ENCODE data around the gene SLC41A3.
"Not testable (repeated sequence)": the region's sequence is repeated elsewhere in the genome, so short reads cannot be mapped to it uniquely, and the experiment has no call there.

SLC41A3 gene

GRCh38 chr3:126080970-126081369 is 3.0 kb downstream of the SLC41A3 start:
- DNase-seq = no peak

DNA sequence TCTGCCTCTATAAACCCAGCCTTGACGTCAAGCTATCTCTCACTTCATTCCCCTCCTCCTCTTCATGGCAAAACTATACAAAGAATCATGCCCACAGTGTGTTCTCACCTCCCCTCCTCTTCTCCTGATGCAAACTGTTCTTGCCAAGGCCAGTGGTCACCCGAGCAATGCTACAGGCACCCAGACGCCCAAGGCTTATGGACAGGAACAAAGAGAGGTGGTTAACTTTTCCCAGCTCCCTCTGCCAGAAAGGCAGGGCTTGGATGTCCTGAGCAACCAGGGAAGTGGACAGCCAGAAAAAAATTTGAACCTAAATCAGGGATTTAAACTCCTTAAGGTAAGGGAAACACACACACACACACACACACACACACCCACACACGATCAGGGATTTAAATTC is 5.1 kb downstream of the SLC41A3 start:
- DNase-seq = no peak

GRCh38 chr3:126077754-126078153 is 6.2 kb downstream of the SLC41A3 start:
- no peak for DNase-seq

- DNase-seq = no peak
Measured at GRCh38 chr3:126076140-126076539, 7.8 kb downstream of the SLC41A3 start.

DNA sequence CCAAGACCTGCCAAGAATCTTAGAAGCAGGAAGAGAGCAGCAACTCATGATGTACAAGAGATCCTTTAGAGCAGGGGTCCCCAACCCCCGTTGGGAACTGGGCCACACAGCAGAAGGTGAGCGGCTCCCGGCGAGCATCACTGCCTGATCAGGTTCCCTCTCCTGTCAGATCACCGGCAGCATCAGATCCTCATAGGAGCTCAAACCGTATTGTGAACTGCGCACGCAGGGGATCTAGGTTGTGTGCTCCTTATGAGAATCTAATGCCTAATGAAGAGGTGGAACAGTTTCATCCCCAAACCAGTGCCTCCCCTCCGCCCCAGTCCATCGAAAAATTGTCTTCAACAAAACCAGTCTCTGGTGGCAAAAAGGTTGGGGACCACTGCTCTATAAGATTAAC is 13.8 kb downstream of the SLC41A3 start:
- DNase-seq = no peak

DNA sequence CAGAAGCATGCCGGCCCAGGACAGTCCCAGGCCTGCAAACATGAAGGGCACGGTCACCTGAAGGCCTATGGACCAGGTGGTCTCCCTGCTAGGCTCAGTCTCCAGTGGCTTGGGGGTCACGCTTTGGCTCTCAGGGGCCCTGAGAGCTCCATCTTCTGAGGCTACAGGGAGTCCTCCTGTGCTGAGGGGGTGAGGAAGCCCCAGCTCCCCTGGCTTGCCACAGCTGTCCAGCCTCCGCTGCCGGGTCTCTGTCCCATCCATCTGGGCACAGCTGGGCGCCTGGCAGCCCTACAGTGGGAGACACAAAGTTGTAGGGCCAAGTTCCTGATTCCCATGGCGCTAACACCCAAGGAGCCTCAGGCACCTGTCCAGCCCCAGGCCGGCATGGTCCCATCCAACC is 16.0 kb downstream of the SLC41A3 start:
- DNase-seq = no peak

- not testable (repeated sequence) for DNase-seq
Measured at GRCh38 chr3:126066676-126067075, 17.2 kb downstream of the SLC41A3 start.

- DNase-seq = no peak
Measured at GRCh38 chr3:126065876-126066275, 18.0 kb downstream of the SLC41A3 start.

GRCh38 chr3:126064627-126065258 is 19.2 kb downstream of the SLC41A3 start:
- DNase-seq = no peak

- no peak for DNase-seq
Measured at GRCh38 chr3:126063358-126063965, 20.5 kb downstream of the SLC41A3 start.

DNA sequence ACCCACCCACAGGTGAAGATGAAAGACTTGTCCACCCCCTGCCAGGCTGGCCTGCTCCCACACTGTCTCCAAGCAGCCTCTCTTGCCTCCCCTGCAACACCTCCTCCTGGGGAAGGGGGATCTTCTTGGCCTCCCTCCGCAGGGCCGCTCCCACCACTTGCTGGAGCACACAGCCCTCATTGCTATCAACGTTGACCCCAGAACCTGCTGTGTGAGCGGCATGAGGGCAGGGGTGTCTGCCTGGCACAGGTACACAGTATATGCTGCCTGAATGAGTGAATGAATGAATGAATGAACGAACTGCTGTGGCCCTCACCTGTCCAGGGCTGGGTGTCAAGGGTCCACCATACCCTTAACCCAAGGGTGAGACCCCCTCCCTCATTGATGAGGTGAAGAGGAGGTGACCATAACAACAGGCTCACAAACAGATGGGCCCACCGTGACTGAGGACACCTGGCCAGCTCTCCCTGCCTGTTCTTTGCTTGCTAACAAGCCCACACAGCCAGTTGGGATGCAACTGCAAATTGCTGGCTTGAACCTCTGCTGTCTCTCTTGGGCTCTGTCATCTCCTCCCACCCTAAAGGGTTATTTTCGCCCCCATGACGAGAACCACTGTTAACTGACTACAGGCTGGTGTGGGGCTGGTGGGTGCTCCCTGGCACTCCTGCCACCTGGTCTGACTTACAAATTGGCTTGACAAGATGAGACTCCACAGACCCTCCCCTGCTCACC is 22.5 kb downstream of the SLC41A3 start:
- no peak for DNase-seq

DNA sequence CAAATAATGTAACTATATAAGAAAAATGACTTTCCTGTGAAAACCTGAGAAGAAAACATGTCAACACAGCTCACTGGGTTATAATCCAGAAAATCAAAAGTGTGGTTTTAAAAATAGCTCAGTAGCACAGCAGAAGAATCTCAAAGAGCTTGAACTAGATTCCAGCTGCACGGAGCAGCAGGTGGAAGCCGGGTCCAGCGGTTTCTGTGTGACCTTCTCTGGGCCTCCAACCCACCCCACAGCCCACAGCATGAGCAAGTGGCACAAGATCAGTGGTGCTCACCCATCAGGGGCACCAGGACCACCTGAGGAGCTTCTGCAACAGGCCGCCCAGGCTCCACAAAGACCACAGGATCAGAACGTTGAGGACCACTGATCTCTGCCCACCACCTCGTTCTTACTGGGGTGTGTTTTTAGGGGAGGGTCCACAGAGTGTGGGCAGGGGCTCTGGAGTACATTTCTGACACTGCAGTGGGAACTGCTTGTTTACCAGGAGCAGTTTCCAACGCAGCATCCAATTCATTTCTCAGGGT is 23.2 kb downstream of the SLC41A3 start:
- no peak for DNase-seq

GRCh38 chr3:126058666-126059065 is 25.3 kb downstream of the SLC41A3 start:
- no peak for DNase-seq

GRCh38 chr3:126057936-126058335 is 26.0 kb downstream of the SLC41A3 start:
- DNase-seq = no peak

- no peak for DNase-seq
Measured at GRCh38 chr3:126057501-126057819, 26.5 kb downstream of the SLC41A3 start.

DNA sequence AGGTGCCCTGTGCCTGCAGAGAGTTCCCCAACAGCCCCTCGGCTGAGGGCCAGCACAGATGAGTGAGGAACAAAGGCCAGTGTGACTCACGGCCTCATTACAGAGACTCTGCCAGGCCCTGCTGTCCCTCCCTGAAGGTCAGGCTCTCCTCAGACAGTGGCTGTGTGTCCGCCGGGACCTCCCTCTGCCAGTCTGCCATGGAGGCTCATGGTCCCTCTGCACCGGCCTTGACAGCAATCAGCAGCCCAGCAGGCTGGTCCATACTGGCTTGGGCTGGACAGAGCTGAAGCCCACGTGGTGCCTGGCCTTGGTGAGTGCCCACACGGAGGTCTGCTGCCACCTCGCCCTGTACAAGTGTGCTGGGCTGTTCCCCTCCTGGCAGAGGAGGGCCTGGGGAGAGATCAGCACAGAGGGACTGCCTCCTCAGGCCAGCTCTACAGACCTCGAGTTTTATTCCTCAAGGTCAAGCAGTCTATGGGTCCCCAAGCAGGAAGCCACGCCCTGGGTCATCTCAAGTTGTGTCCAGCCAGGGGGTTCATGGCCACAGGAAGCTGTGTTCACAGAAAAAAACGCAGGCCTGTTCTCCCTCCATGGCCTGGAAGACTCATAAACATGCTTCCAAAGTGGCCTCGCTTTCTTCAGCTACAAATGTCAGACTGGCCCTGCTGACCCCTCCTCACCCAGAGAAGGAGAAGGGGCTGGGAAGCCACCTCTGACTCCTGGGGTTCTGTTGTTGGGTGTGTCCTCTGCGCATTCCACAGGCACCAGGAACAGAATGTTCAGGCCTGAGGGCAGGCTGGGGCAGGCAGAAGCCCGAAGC is 27.0 kb downstream of the SLC41A3 start:
- DNase-seq = no peak

- no peak for DNase-seq
Measured at GRCh38 chr3:126056088-126056487, 27.8 kb downstream of the SLC41A3 start.

DNA sequence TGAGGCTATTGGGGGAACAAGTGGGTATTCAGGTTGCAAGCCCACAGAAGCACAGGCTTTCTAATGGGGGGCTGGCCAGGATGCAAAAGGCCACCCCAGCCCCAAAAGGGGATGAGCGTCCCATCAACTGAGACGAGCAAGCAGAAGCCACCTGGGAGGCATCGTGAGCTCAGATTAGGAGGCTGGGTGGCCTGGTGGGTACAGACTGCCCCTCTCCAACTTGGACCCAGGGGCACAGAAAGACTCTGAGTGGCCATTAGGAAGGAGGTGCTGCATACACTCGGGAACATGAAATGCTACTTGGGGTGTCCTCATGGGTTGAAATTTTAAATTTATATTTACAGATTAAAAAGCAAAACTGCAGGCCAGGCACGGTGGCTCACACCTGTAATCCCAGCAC is 29.1 kb downstream of the SLC41A3 start:
- no peak for DNase-seq

DNA sequence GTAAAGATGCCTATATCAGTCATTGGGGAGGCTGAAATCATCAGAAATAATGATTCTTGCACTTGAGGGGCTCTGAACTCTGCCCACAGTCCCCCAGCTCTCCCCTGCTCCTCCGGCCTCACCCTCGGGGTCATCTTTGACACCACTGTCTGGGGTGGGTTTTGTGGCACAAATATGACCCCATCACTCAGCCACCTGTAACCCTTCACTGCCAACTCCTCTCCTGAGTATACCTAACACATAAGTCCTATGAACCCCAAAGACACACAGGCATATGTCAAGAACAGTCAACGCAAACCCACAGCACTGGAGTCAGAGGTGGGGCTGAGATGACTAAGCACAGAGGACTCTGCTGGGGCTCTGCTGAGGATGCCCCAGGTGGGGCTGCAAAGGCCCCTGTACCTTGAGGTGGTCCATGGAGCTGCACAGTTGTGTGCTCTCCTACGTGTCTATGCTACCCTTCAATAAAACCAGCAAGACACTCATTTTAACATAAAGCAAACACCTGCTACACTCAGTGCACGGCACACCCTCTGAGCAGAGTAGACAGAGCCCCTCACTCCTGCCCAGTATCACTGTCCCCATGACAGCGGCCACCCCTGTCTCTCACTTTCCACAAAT is 29.9 kb downstream of the SLC41A3 start:
- DNase-seq = no peak

DNA sequence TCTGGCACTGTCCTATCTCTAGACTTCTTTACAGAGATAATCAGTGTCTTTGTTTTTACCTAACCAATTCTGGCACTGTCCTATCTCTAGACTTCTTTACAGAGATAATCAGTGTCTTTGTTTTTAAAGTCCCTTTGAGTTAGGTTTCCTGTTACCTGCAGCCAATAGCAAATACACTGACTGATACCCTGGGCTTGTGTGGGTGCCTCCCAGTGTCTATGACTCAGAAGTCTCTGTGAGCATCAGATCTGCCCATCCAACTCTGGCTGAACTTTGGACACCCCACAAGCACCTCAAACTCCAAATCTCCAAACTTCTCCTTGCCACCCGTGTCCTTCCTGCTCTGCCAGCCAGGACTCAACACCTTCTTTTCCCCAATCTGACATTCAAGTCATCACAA is 30.4 kb downstream of the SLC41A3 start:
- DNase-seq = no peak

- no peak for DNase-seq
Measured at GRCh38 chr3:126052196-126053058, 31.5 kb downstream of the SLC41A3 start.

DNA sequence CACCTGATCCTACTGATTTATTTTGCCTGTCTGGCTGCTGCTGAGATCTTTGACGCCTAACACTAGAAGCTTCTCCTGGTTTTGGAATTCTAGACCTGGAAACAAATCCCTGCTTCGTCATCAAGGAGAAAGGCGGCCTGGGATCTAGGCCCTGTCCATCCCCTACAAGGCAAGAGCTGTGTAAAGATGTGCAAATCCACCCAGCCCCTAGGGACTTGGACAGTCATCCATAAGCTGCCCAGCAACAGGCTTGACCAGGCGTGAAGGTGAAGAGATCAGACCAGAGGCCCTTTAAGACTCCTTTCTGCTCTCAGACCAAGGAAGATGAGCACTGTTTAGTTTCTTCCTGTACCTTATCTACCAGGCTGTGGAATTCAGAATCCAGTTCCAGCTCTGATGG is 32.2 kb downstream of the SLC41A3 start:
- DNase-seq = no peak

Measured in effector CD4-positive, alpha-beta T cell (primary cell).